BJ (cell line): ENCODE measurements around the gene CLCC1. TPM values are rescaled to one million over a fixed set of nuclear protein-coding genes. Genes with fewer than 3 reads are reported as not detected.

ENCODE experiments used
- CTCF ChIA-PET: fragments of 350-600 bp; formaldehyde crosslinking; extraction: SDS; loops from one replicate; lab custom pipeline; 2021; ENCODE audit warnings: antibody characterized with exemption, inconsistent platforms; lab: Yijun Ruan, JAX
- POLR2A ChIA-PET: fragments of 300-600 bp; sonication (Branson Sonifier 250); formaldehyde crosslinking; extraction: SDS; loops from one replicate; lab custom pipeline; 2021; ENCODE audit warnings: antibody characterized with exemption; lab: Charles Lee
- DNase-seq: peaks from one replicate; pipeline ENCODE4 v3.0.0-alpha.2; 2011; ENCODE audit warnings: low read depth
- H3K27me3 ChIP-seq: 2 replicates; pipeline ENCODE4 v1.6.0; 2011; ENCODE audit warnings: low read length; ENCODE audit not compliant: control insufficient read depth, insufficient read depth
- H3K36me3 ChIP-seq: 2 replicates; pipeline ENCODE4 v1.5.1; 2011; ENCODE audit warnings: low read length; ENCODE audit not compliant: control insufficient read depth, insufficient read depth
- H3K4me3 ChIP-seq: 2 replicates; pipeline ENCODE4 v1.5.1; 2011; ENCODE audit warnings: low read depth, mild to moderate bottlenecking, control low read depth, low read length
- CTCF ChIP-seq: IDR thresholded peaks from 2 replicates; pipeline ENCODE4 v1.5.1; 2011; ENCODE audit warnings: low read depth, mild to moderate bottlenecking, control low read depth, inconsistent platforms, low read length, moderate library complexity; ENCODE audit not compliant: insufficient read depth
- polyA plus RNA-seq: library from polyadenylated mRNA; depleted of rRNA; stranded (reverse); fragments of >200 nt; gene quantifications from 2 replicates; pipeline ENCODE4 v1.2.3, GENCODE V29; 2011

CLCC1 gene
- polyA plus RNA-seq, 1 experiment = 28.7 TPM

GRCh38 chr1:108972951-108973350 is 9.7 kb upstream of the CLCC1 start:
- POLR2A ChIA-PET = no interaction called here
- no peak for TF ChIP-seq CTCF
- no peak for DNase-seq
- no peak overlapping the region for H3K4me3 ChIP-seq
- H3K27me3 ChIP-seq = no peaks in the 10 kb centered on the region
- CTCF ChIA-PET = interaction anchor here (1.8 kb wide), 1 partner anchor 9 kb away, joined by 4 read pairs; no protein-coding TSS in a partner anchor
- H3K36me3 ChIP-seq = peaks cover 3% of the 10 kb centered on the region

- Histone ChIP-seq H3K4me3 (no peak overlapping the region), H3K36me3 (peaks cover 3% of the 10 kb centered on the region), H3K27me3 (no peaks in the 10 kb centered on the region)
- ChIA-PET CTCF (no interaction called here), POLR2A (no interaction called here)
- DNase-seq = no peak
- no peak for TF ChIP-seq CTCF
These were observed 6.1 kb upstream of the CLCC1 start for GRCh38 chr1:108969346-108969745.

- POLR2A ChIA-PET = no interaction called here
- CTCF ChIA-PET = interaction anchor here (1.3 kb wide), 1 partner anchor 82 kb away, joined by 3 read pairs; no protein-coding TSS in a partner anchor
- H3K27me3 ChIP-seq = no peaks in the 10 kb centered on the region
- TF ChIP-seq CTCF = no peak
- peak overlapping the region; percentile 77 for H3K4me3 ChIP-seq
- DNase-seq = no peak
- H3K36me3 ChIP-seq = no peaks in the 10 kb centered on the region; the same call in 1 of the 2 replicates
These were observed 618 bp downstream of the CLCC1 start for GRCh38 chr1:108962681-108963051.

GRCh38 chr1:108961752-108962486 is 1.4 kb downstream of the CLCC1 start:
- no peak for DNase-seq
- POLR2A ChIA-PET = no interaction called here
- CTCF ChIA-PET = no interaction called here
- Histone ChIP-seq H3K27me3 (no peaks in the 10 kb centered on the region), H3K36me3 (no peaks in the 10 kb centered on the region; the same call in 1 of the 2 replicates), H3K4me3 (peak overlapping the region; percentile 77)
- no peak for TF ChIP-seq CTCF

- Histone ChIP-seq H3K27me3 (no peaks in the 10 kb centered on the region), H3K4me3 (no peak overlapping the region), H3K36me3 (no peaks in the 10 kb centered on the region; the same call in 1 of the 2 replicates)
- no peak for TF ChIP-seq CTCF
- no peak for DNase-seq
- ChIA-PET CTCF (interaction anchor here (0.7 kb wide), 1 partner anchor 176 kb away, joined by 3 read pairs; no protein-coding TSS in a partner anchor), POLR2A (no interaction called here)
These were observed 2.1 kb downstream of the CLCC1 start for GRCh38 chr1:108961198-108961597.
